ENCODE data around the gene BANF2.

The BANF2 gene

DNA sequence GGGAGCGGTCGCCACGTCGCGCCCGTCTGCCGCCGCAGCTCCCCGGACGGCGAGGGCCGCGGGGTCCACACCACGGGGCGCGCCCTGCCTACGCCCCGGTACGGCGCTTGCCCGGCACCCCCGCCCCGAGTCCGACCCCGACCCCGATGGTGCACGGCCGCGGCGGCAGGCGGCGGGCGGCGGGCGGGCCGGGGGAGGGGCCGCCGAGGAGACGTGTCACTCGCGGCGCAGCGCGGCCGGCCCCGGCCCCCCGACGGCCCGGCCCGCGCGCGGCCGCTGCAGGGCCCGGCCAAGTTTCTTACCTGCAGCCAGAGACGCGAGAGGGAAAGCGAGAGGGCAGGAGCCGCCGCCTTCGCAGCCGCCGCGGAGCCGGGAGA is 18.1 kb upstream of the BANF2 start:
- TF ChIP-seq RARB (CRISPR knock-in tag; IDR thresholded peaks at IDR 0.05) (no peak), ARNTL (CRISPR knock-in tag; IDR thresholded peaks at IDR 0.05; ENCODE audit: borderline replicate concordance, low read depth) (no peak), CSDC2 (CRISPR knock-in tag; IDR thresholded peaks at IDR 0.05) (no peak), OSR1 (CRISPR knock-in tag; IDR thresholded peaks at IDR 0.05) (no peak), TCF4 (CRISPR knock-in tag; IDR thresholded peaks at IDR 0.05; ENCODE audit: borderline replicate concordance) (no peak), ZFP30 (CRISPR knock-in tag; IDR thresholded peaks at IDR 0.05) (no peak), POU6F1 (CRISPR knock-in tag; IDR thresholded peaks at IDR 0.05; ENCODE audit: borderline replicate concordance, low read depth) (no peak), ESRRG (CRISPR knock-in tag; IDR thresholded peaks at IDR 0.05) (no peak), ZC3H10 (CRISPR knock-in tag; IDR thresholded peaks at IDR 0.05) (no peak), BACH2 (CRISPR knock-in tag; IDR thresholded peaks at IDR 0.05; ENCODE audit: borderline replicate concordance) (no peak), ISL1 (CRISPR knock-in tag; IDR thresholded peaks at IDR 0.05) (no peak), CREB5 (CRISPR knock-in tag; IDR thresholded peaks at IDR 0.05; ENCODE audit: low read depth) (no peak), SNAI2 (CRISPR knock-in tag; IDR thresholded peaks at IDR 0.05) (no peak), TSHZ2 (CRISPR knock-in tag; IDR thresholded peaks at IDR 0.05) (no peak), ZNF565 (CRISPR knock-in tag; conservative IDR thresholded peaks at IDR 0.05; ENCODE audit: low read depth) (no peak)
- TF ChIP-seq, protein P1, sequence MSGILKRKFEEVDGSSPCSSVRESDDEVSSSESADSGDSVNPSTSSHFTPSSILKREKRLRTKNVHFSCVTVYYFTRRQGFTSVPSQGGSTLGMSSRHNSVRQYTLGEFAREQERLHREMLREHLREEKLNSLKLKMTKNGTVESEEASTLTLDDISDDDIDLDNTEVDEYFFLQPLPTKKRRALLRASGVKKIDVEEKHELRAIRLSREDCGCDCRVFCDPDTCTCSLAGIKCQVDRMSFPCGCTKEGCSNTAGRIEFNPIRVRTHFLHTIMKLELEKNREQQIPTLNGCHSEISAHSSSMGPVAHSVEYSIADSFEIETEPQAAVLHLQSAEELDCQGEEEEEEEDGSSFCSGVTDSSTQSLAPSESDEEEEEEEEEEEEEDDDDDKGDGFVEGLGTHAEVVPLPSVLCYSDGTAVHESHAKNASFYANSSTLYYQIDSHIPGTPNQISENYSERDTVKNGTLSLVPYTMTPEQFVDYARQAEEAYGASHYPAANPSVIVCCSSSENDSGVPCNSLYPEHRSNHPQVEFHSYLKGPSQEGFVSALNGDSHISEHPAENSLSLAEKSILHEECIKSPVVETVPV (CRISPR knock-in tag; IDR thresholded peaks at IDR 0.05), result no peak
- no peak for ATAC-seq

GRCh38 chr20:17682103-17682888 is 17.5 kb upstream of the BANF2 start, which contains the start of gene RRBP1:
Gene RRBP1, minus strand, starts transcription at chr20:17682242. Its CDS starts 21,735 bp downstream, at chr20:17660507.
- ATAC-seq, result peak; percentile 99
- TF ChIP-seq ZNF565 (CRISPR knock-in tag; conservative IDR thresholded peaks at IDR 0.05; ENCODE audit: low read depth) (no peak), TSHZ2 (CRISPR knock-in tag; IDR thresholded peaks at IDR 0.05) (0 out of 2 replicates have a peak, but pooled peaks have one; percentile 40)

DNA sequence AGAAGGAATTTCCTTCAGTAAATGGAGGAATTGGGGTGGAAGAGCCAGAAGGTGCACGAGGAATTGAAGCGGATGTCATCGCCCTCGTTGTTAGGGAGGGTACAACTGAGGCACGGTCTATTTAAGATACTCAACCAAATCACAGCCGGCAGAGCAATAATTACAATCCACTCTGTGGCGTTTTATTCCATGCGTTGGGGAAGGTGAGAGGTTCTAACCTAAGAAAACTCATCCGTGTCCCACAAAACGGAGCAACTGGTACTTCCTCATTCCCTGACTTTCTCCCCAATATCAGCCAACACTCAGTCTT is 16.9 kb upstream of the BANF2 start:
- no peak for ATAC-seq
- no peak for TF ChIP-seq BACH2 (CRISPR knock-in tag; IDR thresholded peaks at IDR 0.05; ENCODE audit: borderline replicate concordance)
- TF ChIP-seq TOX (CRISPR knock-in tag; IDR thresholded peaks at IDR 0.05; ENCODE audit: borderline replicate concordance), result no peak
- no peak for TF ChIP-seq CREB5 (CRISPR knock-in tag; IDR thresholded peaks at IDR 0.05; ENCODE audit: low read depth)
- no peak for TF ChIP-seq GLIS3 (CRISPR knock-in tag; IDR thresholded peaks at IDR 0.05)
- TF ChIP-seq, protein P2, sequence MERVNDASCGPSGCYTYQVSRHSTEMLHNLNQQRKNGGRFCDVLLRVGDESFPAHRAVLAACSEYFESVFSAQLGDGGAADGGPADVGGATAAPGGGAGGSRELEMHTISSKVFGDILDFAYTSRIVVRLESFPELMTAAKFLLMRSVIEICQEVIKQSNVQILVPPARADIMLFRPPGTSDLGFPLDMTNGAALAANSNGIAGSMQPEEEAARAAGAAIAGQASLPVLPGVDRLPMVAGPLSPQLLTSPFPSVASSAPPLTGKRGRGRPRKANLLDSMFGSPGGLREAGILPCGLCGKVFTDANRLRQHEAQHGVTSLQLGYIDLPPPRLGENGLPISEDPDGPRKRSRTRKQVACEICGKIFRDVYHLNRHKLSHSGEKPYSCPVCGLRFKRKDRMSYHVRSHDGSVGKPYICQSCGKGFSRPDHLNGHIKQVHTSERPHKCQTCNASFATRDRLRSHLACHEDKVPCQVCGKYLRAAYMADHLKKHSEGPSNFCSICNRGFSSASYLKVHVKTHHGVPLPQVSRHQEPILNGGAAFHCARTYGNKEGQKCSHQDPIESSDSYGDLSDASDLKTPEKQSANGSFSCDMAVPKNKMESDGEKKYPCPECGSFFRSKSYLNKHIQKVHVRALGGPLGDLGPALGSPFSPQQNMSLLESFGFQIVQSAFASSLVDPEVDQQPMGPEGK (CRISPR knock-in tag; IDR thresholded peaks at IDR 0.05; ENCODE audit: borderline replicate concordance), result no peak
